ENCODE measurements around the gene ACSL3.

ACSL3 gene

GRCh38 chr2:222944971-222945740 is 84.3 kb downstream of the ACSL3 start:
- ChIA-PET CTCF (interaction anchor here (1.3 to 1.4 kb wide), 2 partner anchors 7 to 27 kb away, joined by 3 to 5 read pairs; no protein-coding TSS in a partner anchor), POLR2A (no interaction called here)
- DNase-seq (ENCODE audit: extremely low spot score): no peak
- TF ChIP-seq CTCF (IDR thresholded peaks at IDR 0.05; ENCODE audit: control extremely low read depth, extremely low read depth, low read depth, missing control alignments): no peak

- no peak for DNase-seq (ENCODE audit: extremely low spot score)
- TF ChIP-seq CTCF (IDR thresholded peaks at IDR 0.05; ENCODE audit: control extremely low read depth, extremely low read depth, low read depth, missing control alignments): no peak
- POLR2A ChIA-PET: no interaction called here
- CTCF ChIA-PET: interaction anchor here (1.3 kb wide), 1 partner anchor 8 kb away, joined by 3 read pairs; no protein-coding TSS in a partner anchor
Observed at GRCh38 chr2:222945887-222946286, 85.1 kb downstream of the ACSL3 start.

GRCh38 chr2:222946700-222947287 is 86.0 kb downstream of the ACSL3 start:
- CTCF ChIA-PET: interaction anchor here (1.3 kb wide), 1 partner anchor 9 kb away, joined by 3 read pairs; no protein-coding TSS in a partner anchor
- DNase-seq (ENCODE audit: extremely low spot score): no peak
- TF ChIP-seq CTCF (IDR thresholded peaks at IDR 0.05; ENCODE audit: control extremely low read depth, extremely low read depth, low read depth, missing control alignments): no peak
- POLR2A ChIA-PET: no interaction called here

- POLR2A ChIA-PET: no interaction called here
- CTCF ChIA-PET: interaction anchor here (1.5 to 2.3 kb wide), 3 partner anchors 9 to 631 kb away, joined by 3 to 8 read pairs (median 8); no protein-coding TSS in a partner anchor
- no peak for TF ChIP-seq CTCF (IDR thresholded peaks at IDR 0.05; ENCODE audit: control extremely low read depth, extremely low read depth, low read depth, missing control alignments)
Observed at GRCh38 chr2:222949073-222949472, 88.2 kb downstream of the ACSL3 start.

DNA sequence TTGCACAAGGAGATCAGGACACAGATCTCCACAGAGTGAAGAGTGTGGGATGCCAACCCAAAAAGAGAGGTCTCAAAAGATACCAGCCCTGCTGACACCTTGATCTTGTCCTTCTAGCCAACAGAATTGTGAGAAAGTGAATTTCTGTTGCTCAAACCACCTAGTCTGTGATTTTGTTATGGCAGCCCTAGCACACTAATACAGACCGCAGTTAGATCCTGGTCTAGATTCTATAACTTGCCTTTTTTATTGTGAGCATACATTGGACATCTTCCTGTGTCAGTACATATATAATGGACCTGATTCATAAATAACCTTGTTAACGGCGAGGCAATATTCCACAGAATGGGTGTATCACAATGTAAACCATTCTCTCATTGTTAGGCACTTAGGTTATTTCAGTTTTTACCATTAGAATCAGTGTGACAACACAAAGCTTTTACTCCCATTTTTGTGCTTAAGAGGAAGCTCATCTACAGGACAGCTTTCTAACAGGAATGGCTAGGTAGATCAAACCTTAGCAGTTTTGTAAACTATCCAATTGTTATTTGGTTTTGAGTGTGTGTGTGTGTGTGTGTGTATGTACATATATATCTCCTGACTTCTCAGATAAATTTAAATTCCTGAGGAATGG is 89.0 kb downstream of the ACSL3 start:
- DNase-seq (ENCODE audit: extremely low spot score): no peak
- ChIA-PET CTCF (interaction anchor here (1.5 to 1.8 kb wide), 3 partner anchors 8 to 22 kb away, joined by 4 to 8 read pairs (median 7); no protein-coding TSS in a partner anchor), POLR2A (no interaction called here)
- no peak for TF ChIP-seq CTCF (IDR thresholded peaks at IDR 0.05; ENCODE audit: control extremely low read depth, extremely low read depth, low read depth, missing control alignments)

More at GRCh38 chr2:222949073-222949472, 88.2 kb downstream of the ACSL3 start:
- no peak for DNase-seq (ENCODE audit: extremely low spot score)

DNA sequence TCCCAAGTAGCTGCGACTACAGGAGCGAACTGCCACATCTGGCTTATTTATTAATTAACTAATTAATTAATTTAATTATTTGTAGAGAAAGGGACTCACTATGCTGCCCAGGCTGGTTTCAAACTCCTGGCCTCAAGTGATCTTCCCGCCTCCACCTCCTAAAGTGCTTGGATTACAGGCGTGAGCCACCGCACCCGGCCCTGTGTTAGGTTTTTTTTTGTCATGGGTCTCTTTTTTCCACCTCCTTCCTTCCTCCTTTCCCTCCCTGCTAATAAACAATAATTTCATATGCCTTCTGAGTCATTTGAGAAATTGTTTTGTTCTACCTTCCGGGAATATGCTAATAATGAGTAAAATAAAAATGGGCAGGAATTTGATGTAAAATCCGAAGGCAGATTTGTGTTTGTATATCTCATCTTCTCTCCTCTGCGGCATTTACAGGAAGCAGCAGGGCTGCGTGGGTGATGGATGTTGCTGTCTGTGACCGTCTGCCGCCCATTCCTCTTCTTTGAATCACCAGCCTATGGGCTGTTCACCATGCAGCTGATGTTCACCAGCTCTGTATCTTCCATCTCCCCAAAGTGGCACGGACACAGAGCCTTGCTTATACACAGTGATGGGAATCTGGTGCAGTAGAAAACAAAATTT is 89.9 kb downstream of the ACSL3 start:
- ChIA-PET CTCF (interaction anchor here (1.1 to 1.6 kb wide), 3 partner anchors 11 to 21 kb away, joined by 3 to 7 read pairs (median 4); no protein-coding TSS in a partner anchor), POLR2A (no interaction called here)
- TF ChIP-seq CTCF (IDR thresholded peaks at IDR 0.05; ENCODE audit: control extremely low read depth, extremely low read depth, low read depth, missing control alignments): no peak
- DNase-seq (ENCODE audit: extremely low spot score): no peak
